ENCODE results near the gene GOLPH3.
"Not testable (repeated sequence)": the region's sequence is repeated elsewhere in the genome, so short reads cannot be mapped to it uniquely, and the experiment has no call there.

The GOLPH3 gene

DNA sequence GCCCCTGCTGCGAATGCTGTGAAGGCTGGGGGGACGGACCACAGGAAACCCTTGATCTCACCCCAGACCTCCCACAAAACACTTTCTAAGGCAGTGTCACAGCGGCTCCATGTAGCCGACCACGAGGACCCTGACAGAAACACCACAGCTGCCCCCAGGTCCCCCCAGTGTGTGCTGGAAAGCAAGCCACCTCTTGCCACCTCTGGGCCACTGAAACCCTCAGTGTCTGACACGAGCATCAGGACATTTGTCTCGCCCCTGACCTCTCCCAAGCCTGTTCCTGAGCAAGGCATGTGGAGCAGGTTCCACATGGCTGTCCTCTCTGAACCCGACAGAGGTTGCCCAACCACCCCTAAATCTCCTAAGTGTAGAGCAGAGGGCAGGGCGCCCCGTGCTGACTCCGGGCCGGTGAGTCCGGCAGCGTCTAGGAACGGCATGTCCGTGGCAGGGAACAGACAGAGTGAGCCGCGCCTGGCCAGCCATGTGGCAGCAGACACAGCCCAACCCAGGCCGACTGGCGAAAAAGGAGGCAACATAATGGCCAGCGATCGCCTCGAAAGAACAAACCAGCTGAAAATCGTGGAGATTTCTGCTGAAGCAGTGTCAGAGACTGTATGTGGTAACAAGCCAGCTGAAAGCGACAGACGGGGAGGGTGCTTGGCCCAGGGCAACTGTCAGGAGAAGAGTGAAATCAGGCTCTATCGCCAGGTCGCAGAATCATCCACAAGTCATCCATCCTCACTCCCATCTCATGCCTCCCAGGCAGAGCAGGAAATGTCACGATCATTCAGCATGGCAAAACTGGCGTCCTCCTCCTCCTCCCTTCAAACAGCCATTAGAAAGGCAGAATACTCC, 84.7 kb downstream of the GOLPH3 start:
- no peak overlapping the region for H3K27ac ChIP-seq (ENCODE audit: low read depth, low read length, severe bottlenecking)
- H3K36me3 ChIP-seq (ENCODE audit: control insufficient read depth, insufficient read depth, low read length) = peaks cover 4% of the 10 kb centered on the region
- H3K4me3 ChIP-seq (ENCODE audit: extremely low read depth, insufficient read depth, low read length, poor library complexity, severe bottlenecking) = no peak overlapping the region
- H3K4me1 ChIP-seq (ENCODE audit: control insufficient read depth, insufficient read depth, low read length, poor library complexity, severe bottlenecking) = no peaks in the 10 kb centered on the region
- H3K9me3 ChIP-seq (ENCODE audit: control insufficient read depth, low read length) = no peaks in the 10 kb centered on the region
- WGBS, 2 experiments (ENCODE audit: insufficient coverage in 2 of 2) = 92 to 95% methylated on average over 27 to 28 of the region's 30 CpGs

DNA sequence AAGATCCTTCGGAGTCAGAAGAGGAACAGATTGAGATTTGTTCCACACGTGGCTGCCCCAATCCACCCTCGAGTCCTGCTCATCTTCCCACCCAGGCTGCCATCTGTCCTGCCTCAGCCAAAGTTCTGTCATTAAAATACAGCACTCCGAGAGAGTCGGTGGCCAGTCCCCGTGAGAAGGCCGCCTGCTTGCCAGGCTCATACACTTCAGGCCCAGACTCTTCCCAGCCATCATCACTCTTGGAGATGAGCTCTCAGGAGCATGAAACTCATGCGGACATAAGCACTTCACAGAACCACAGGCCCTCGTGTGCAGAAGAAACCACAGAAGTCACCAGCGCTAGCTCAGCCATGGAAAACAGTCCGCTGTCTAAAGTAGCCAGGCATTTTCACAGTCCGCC, 85.9 kb downstream of the GOLPH3 start:
- no peaks in the 10 kb centered on the region for H3K4me1 ChIP-seq (ENCODE audit: control insufficient read depth, insufficient read depth, low read length, poor library complexity, severe bottlenecking)
- H3K27ac ChIP-seq (ENCODE audit: low read depth, low read length, severe bottlenecking) = no peak overlapping the region
- WGBS, 2 experiments (ENCODE audit: insufficient coverage in 2 of 2) = 90 to 95% methylated on average over 10 to 11 of the region's 12 CpGs
- no peak overlapping the region for H3K4me3 ChIP-seq (ENCODE audit: extremely low read depth, insufficient read depth, low read length, poor library complexity, severe bottlenecking)
- peaks cover 4% of the 10 kb centered on the region for H3K36me3 ChIP-seq (ENCODE audit: control insufficient read depth, insufficient read depth, low read length)
- H3K9me3 ChIP-seq (ENCODE audit: control insufficient read depth, low read length) = no peaks in the 10 kb centered on the region

DNA sequence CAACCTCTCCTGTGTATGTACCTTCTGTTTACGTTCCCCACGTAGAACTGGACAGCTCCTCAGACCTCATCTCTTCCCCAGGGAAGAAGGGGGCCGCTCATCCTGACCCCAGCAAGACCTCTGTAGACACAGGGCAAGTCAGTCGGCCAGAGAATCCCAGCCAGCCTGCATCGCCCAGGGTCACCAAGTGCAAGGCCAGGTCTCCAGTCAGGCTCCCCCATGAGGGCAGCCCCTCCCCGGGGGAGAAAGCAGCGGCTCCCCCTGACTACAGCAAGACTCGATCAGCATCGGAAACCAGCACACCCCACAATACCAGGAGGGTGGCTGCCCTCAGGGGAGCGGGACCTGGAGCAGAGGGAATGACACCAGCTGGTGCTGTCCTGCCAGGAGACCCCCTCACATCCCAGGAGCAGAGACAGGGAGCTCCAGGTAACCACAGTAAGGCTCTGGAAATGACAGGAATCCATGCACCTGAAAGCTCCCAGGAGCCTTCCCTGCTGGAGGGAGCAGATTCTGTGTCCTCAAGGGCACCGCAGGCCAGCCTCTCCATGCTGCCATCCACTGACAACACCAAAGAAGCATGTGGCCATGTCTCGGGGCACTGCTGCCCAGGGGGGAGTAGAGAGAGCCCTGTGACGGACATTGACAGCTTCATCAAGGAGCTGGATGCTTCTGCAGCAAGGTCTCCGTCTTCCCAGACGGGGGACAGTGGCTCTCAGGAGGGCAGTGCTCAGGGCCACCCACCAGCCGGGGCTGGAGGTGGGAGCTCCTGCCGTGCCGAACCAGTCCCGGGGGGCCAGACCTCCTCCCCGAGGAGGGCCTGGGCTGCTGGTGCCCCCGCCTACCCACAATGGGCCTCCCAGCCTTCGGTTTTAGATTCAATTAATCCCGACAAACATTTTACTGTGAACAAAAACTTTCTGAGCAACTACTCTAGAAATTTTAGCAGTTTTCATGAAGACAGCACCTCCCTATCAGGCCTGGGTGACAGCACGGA, 86.7 kb downstream of the GOLPH3 start:
- WGBS, 2 experiments (ENCODE audit: insufficient coverage in 2 of 2) = 95% methylated on average over 15 to 19 of the region's 24 CpGs
- H3K27ac ChIP-seq (ENCODE audit: low read depth, low read length, severe bottlenecking) = no peak overlapping the region
- no peaks in the 10 kb centered on the region for H3K4me1 ChIP-seq (ENCODE audit: control insufficient read depth, insufficient read depth, low read length, poor library complexity, severe bottlenecking)
- H3K4me3 ChIP-seq (ENCODE audit: extremely low read depth, insufficient read depth, low read length, poor library complexity, severe bottlenecking) = no peak overlapping the region
- peaks cover 4% of the 10 kb centered on the region for H3K36me3 ChIP-seq (ENCODE audit: control insufficient read depth, insufficient read depth, low read length)
- H3K9me3 ChIP-seq (ENCODE audit: control insufficient read depth, low read length) = no peaks in the 10 kb centered on the region

DNA sequence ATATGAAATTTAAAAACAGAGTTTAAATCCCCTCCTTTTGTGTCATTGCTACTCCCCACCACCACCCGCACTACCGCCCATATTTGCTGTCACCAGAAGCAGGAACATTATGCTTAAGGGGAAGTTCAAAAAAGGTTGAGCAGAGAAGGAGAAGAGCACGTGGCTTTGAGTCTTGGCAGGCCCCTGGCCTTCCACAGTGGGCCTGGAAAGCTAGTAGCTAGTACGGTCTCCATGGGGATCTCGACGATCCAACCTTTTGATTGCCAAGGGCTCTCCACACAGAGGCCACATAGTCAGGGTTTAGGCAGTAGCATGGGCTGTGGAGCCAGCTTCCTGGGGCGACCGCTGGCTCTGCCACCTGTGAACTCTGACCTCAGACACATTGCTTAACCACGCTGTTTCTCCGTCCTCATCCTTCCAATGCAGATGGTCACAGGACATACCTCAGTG, 90.1 kb downstream of the GOLPH3 start:
- H3K9me3 ChIP-seq (ENCODE audit: control insufficient read depth, low read length) = no peaks in the 10 kb centered on the region
- no peaks in the 10 kb centered on the region for H3K36me3 ChIP-seq (ENCODE audit: control insufficient read depth, insufficient read depth, low read length)
- H3K4me1 ChIP-seq (ENCODE audit: control insufficient read depth, insufficient read depth, low read length, poor library complexity, severe bottlenecking) = no peaks in the 10 kb centered on the region
- WGBS, 2 experiments (ENCODE audit: insufficient coverage in 2 of 2) = 86 to 100% methylated on average over 3 to 8 of the region's 10 CpGs
- no peak overlapping the region for H3K27ac ChIP-seq (ENCODE audit: low read depth, low read length, severe bottlenecking)
- no peak overlapping the region for H3K4me3 ChIP-seq (ENCODE audit: extremely low read depth, insufficient read depth, low read length, poor library complexity, severe bottlenecking)

DNA sequence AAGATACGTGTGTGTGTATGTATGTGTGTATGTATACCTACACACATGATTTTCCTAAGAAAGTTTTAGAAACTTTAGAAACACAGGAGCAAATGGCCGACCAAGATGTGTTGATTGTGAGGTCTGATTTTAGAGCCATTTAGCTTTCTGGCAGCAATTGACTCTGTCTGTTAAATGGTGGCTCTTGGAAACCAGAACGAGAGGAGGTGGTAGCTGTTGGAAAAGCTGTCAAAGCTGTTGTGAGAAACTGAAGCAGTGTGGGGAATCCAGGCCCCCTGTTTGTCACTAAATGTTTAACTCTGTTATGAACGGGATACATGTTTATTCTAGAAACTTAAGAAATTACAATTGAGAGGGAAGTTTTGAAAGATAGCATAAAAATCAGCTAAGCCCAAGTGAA, 91.4 kb downstream of the GOLPH3 start:
- Histone ChIP-seq H3K4me3 (ENCODE audit: extremely low read depth, insufficient read depth, low read length, poor library complexity, severe bottlenecking) (no peak overlapping the region), H3K27ac (ENCODE audit: low read depth, low read length, severe bottlenecking) (no peak overlapping the region), H3K9me3 (ENCODE audit: control insufficient read depth, low read length) (no peaks in the 10 kb centered on the region), H3K4me1 (ENCODE audit: control insufficient read depth, insufficient read depth, low read length, poor library complexity, severe bottlenecking) (no peaks in the 10 kb centered on the region), H3K36me3 (ENCODE audit: control insufficient read depth, insufficient read depth, low read length) (no peaks in the 10 kb centered on the region)
- 79 to 88% methylated on average over 3 of the region's 4 CpGs for WGBS, 2 experiments (ENCODE audit: insufficient coverage in 2 of 2)

DNA sequence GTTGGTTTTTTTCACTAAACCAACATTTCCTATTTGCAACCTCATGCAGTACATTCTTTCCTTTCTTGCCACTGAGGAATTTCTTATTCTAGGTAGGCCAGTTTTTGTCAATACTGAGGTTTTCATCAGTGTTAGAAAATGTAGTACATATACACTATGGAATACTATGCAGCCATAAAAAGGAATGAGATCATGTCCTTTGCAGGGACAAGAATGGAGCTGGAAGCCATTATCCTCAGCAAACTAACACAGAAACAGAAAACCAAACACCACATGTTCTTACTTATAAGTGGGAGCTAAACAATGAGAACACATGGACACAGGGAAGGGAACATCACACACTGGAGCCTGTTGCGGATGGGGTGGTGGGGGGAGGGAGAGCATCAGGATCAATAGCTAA, 93.6 kb downstream of the GOLPH3 start:
- not testable (repeated sequence) for H3K27ac ChIP-seq (ENCODE audit: low read depth, low read length, severe bottlenecking); H3K36me3 ChIP-seq (ENCODE audit: control insufficient read depth, insufficient read depth, low read length); H3K4me1 ChIP-seq (ENCODE audit: control insufficient read depth, insufficient read depth, low read length, poor library complexity, severe bottlenecking); H3K9me3 ChIP-seq (ENCODE audit: control insufficient read depth, low read length); H3K4me3 ChIP-seq (ENCODE audit: extremely low read depth, insufficient read depth, low read length, poor library complexity, severe bottlenecking)
- WGBS, 2 experiments (ENCODE audit: insufficient coverage in 2 of 2) = 100% methylated on average over 1 of the region's 1 CpG; no CpG with 5 or more reads in 1 of the 2 experiments

DNA sequence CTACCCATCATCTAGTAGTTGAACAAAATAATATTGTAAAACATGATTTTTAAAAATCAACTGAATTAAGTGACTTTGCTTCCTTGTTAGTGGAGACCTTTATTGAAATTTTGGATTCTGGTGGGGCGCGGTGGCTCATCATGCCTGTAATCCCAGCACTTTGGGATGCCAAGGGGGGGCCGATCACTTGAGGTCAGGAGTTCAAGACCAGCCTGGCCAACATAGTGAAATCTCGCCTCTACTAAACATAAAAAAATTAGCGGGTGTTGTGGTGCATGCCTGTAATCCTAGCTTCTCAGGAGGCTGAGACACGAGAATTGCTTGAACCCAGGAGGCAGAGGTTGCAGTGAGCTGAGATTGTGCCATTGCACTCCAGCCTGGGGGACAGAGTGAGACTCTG, 95.3 kb downstream of the GOLPH3 start:
- H3K4me3 ChIP-seq (ENCODE audit: extremely low read depth, insufficient read depth, low read length, poor library complexity, severe bottlenecking); H3K27ac ChIP-seq (ENCODE audit: low read depth, low read length, severe bottlenecking); H3K4me1 ChIP-seq (ENCODE audit: control insufficient read depth, insufficient read depth, low read length, poor library complexity, severe bottlenecking); H3K36me3 ChIP-seq (ENCODE audit: control insufficient read depth, insufficient read depth, low read length); H3K9me3 ChIP-seq (ENCODE audit: control insufficient read depth, low read length): not testable (repeated sequence)
- WGBS, 2 experiments (ENCODE audit: insufficient coverage in 2 of 2) = 89 to 94% methylated on average over 4 to 5 of the region's 6 CpGs

DNA sequence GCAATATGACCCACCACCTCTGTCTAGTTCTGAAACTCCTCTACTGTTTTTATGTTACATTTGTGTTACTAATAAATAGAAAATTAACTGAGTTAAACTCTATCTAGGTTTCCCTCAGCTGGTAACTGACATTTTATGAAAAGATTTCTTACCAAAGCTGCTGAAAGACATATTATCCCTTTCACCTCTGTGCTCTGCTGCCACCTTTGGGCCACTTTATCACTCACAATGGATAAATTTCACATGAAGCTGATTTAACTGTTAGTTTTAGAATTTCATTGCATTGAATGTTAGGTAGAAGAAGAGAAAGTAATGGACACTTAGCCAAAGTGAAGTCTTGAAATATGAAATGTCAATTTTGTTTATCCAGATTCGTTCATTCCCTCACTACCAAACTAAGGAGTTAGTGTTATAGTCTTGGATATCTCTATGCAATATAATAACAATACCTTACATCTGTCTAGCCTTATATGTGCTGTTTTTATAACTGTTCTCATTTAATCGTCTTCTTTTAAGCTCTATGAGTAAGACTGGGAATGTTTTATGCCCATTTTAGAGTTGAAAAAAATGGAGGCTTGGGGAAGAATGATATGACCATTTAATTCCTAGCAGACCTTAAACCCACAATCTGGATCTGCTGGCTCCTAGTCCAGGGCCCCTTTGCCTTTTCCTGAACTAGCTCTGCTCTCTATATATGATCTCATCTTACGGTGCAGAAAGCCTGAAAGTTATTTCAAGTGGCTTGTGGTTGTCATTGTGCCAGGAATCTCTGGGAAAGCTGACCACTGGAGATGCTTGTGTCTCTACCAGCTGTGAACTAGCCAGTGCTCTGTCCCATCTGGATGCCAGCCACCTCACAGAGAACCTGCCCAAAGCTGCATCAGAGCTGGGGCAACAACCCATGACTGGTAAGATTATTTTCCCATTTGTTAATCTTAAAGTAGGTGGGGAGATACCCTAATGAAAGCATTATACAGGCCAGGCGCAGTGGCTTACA, 97.1 kb downstream of the GOLPH3 start:
- Histone ChIP-seq H3K9me3 (ENCODE audit: control insufficient read depth, low read length) (peaks cover 4% of the 10 kb centered on the region), H3K4me3 (ENCODE audit: extremely low read depth, insufficient read depth, low read length, poor library complexity, severe bottlenecking) (no peak overlapping the region), H3K27ac (ENCODE audit: low read depth, low read length, severe bottlenecking) (no peak overlapping the region), H3K4me1 (ENCODE audit: control insufficient read depth, insufficient read depth, low read length, poor library complexity, severe bottlenecking) (no peaks in the 10 kb centered on the region), H3K36me3 (ENCODE audit: control insufficient read depth, insufficient read depth, low read length) (peaks cover 3% of the 10 kb centered on the region)
- WGBS, 2 experiments (ENCODE audit: insufficient coverage in 2 of 2) = no CpG with 5 or more reads among the region's 4 CpGs

Data from mesodermal cell (in vitro differentiated cells).